GM08714 (cell line): Measurements from ENCODE around the gene ESPNL.

ENCODE experiments used
- H3K4me3 ChIP-seq: fragments of 200-500 bp; sonication (Bioruptor generic); 2 replicates; pipeline ENCODE4 v1.5.1; 2014; ENCODE audit warnings: mild to moderate bottlenecking, low read length, inconsistent platforms
- ZNF274 ChIP-seq: IDR thresholded peaks from 2 replicates; pipeline ENCODE4 v1.6.1; 2012; ENCODE audit warnings: mild to moderate bottlenecking, low read depth, low read length

Gene ESPNL

GRCh38 chr2:238140040-238140439 lies 39.9 kb downstream of the ESPNL start:
- H3K4me3 ChIP-seq, result no peak overlapping the region
- no peak for TF ChIP-seq ZNF274

DNA sequence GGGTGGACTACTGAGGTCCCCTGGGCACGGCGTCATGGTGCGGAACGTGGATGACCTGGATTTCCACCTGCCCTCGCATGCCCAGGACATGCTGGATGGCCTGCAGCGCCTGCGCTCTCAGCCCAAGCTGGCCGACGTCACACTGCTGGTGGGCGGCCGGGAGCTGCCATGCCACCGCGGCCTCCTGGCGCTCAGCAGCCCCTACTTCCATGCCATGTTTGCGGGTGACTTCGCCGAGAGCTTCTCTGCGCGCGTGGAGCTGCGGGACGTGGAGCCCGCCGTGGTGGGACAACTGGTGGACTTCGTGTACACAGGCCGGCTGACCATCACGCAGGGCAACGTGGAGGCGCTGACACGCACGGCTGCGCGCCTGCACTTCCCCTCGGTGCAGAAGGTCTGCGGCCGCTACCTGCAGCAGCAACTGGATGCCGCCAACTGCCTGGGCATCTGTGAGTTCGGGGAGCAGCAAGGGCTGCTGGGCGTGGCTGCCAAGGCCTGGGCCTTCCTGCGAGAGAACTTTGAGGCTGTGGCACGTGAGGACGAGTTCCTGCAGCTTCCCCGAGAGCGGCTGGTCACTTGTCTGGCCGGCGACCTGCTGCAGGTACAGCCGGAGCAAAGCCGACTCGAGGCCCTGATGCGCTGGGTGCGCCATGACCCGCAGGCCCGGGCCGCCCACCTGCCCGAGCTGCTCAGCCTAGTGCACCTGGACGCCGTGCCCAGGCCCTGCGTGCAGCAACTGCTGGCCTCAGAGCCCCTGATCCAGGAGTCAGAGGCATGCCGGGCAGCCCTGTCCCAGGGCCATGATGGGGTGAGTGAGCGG lies 40.8 kb downstream of the ESPNL start:
- H3K4me3 ChIP-seq, result no peak overlapping the region
- TF ChIP-seq ZNF274, result no peak

GRCh38 chr2:238141541-238142318 lies 41.6 kb downstream of the ESPNL start:
- no peak overlapping the region for H3K4me3 ChIP-seq
- TF ChIP-seq ZNF274, result no peak

DNA sequence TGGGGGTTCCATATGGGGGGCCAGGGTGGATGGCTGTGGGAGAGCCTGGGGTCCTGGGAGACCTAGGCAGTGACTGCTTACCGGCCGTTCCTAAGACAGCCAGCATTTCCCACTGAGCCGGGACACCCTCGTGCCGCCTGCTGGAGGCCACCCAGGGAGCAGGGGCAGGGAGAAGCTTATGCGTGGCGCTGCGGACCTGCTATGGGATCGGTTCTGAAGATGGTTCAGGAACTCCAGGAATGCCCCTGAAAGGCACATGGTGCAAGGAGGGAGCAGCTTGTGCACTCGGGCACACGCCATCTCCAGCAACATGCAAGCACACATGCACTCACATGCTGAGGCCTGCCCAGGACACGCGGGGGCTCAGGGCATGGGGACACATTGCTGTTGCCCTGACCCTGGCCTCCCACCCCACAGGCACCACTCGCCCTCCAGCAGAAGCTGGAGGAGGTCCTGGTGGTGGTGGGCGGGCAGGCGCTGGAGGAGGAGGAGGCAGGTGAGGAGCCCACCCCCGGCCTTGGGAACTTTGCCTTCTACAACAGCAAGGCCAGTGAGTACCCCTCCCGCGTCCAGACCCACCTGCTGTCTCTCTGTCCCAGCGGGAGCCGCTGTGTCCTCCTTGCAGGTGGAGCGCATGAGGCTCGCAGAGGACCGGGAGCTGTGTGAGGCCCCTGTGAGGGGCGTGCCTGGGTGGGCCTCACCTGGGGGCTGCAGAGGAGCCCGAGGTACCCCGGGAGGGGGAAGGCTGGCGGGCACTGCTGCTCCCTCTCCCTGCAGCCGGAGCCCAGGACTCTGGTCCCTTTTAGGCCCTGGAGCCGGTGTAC lies 42.5 kb downstream of the ESPNL start:
- no peak for TF ChIP-seq ZNF274
- no peak overlapping the region for H3K4me3 ChIP-seq

DNA sequence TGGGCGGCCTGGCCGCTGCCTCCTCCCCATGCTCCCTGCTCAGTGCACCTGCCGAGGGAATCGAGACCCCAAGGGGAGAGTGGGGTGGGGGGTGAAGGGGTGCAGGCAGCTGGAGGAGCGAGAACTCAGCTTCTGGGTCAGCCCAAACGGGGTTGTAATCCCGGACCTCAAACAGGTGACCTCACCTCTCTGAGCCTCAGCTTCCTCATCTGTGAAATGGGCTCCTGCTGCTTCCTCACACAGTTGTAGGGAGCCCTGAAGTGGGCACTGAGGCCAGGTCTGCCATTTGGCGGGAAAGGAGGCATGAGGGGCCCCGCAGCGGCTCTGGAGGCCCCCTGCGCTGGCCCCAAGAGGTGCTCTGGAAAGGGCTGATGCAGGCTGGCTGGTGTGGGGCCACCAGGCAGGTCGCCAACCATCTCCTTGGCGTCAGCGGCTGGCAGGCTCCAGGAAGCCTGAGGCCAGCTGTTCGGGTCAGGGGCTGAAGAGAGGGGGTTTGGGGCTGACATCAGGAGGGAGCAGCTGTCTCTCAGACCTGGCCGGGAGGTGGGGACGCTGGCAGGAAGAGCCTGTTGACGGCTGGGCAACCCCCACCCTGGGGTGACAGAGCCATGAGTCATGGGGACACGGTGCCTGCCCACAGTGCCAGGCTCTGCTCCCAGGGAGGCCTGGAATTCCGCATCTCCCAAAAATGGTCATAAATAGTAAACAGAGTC lies 43.3 kb downstream of the ESPNL start:
- H3K4me3 ChIP-seq, result no peak overlapping the region
- no peak for TF ChIP-seq ZNF274

DNA sequence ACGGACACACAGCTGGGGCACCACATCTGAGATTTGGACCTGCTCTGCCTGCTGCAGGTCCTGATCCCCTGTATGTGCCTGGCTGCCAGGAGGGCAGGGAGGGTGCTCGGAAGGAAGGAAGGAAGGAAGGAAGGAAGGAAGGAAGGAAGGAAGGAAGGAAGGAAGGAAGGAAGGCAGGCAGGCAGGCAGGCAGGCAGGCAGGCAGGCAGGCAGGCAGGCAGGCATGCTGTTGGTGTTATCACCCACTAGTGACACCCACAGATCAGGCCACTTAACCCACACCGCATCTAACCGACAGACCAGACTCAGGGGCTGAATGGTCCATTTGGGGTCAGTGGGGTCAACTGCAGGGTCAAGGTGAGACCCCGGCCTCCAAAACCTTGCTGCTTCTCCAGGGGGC lies 44.1 kb downstream of the ESPNL start:
- no peak for TF ChIP-seq ZNF274
- H3K4me3 ChIP-seq, result no peak overlapping the region

DNA sequence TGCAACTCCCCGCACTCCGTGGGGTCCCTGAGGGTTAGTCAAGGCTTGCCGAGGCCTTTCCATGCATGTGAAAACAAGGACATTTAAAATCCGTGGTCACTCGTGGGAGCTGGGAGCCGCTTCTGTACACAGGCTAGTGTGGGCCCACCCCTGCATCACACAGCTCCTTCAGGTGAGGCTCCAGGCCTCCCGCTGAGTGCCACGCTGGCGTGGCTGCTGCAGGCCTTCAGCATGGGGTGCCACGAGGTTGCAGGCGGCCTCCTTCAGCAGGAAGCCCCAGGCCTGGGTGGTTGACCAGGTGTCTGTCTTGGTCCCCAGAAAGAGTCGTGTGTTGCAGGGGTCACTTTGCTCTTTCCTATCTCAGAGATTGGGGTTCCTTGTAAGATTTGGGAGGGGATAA lies 44.9 kb downstream of the ESPNL start:
- no peak overlapping the region for H3K4me3 ChIP-seq
- no peak for TF ChIP-seq ZNF274

DNA sequence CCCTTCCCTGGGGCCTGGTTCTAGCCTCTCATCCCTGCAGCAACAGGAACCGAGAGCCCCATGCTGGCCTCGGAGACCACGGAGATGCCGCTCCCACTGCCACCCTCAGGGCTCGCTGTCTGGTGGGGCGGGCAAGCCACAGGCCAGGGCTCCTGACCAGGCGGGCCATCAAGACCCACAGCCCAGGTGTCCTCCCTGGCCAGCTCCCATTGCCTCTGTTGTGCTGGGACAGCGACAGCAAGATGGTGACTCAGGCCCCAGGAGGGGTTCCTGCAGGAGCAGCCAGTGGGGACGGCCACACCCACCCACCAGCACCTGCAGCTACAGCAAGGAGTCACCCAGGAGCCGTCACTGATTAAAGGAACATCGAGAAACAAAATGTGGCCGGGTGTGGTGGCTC lies 45.7 kb downstream of the ESPNL start:
- TF ChIP-seq ZNF274, result no peak

DNA sequence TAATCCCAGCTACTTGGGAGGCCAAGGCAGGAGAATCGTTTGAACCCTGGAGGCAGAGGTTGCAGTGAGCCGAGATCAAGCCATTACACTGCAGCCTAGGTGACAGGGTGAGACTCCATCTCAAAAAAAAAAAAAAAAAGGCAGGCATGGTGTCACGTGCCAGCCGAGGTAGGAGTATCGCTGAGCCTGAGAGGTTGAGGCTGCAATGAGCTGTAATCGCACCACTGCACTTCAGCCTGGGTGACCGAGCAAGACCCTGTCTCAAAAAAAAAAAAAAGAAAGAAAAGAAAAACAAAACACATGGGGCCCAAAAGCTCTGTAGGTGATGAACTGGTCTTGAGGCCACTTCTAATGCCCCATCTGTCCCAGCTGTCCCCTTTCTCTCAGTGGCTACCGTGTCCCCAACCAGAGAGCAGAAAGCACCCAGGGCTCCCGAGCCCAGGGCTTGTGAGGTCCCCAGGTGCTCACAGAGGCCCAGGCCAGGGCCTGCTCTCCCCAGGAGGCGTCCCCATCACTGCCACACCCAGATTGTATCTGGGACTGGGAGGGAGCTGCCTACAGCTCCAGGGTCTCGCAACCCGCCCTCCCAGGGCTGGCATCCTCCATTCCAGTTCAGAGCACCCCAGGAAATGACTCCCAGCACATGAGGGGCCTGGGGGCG lies 46.9 kb downstream of the ESPNL start:
- H3K4me3 ChIP-seq, result no peak overlapping the region
- TF ChIP-seq ZNF274, result no peak

More for the DNA sequence above, 45.7 kb downstream of the ESPNL start:
- H3K4me3 ChIP-seq, result no peak overlapping the region

- no peak overlapping the region for H3K4me3 ChIP-seq
- TF ChIP-seq ZNF274, result no peak
Measured at GRCh38 chr2:238148981-238149380, 48.8 kb downstream of the ESPNL start.

DNA sequence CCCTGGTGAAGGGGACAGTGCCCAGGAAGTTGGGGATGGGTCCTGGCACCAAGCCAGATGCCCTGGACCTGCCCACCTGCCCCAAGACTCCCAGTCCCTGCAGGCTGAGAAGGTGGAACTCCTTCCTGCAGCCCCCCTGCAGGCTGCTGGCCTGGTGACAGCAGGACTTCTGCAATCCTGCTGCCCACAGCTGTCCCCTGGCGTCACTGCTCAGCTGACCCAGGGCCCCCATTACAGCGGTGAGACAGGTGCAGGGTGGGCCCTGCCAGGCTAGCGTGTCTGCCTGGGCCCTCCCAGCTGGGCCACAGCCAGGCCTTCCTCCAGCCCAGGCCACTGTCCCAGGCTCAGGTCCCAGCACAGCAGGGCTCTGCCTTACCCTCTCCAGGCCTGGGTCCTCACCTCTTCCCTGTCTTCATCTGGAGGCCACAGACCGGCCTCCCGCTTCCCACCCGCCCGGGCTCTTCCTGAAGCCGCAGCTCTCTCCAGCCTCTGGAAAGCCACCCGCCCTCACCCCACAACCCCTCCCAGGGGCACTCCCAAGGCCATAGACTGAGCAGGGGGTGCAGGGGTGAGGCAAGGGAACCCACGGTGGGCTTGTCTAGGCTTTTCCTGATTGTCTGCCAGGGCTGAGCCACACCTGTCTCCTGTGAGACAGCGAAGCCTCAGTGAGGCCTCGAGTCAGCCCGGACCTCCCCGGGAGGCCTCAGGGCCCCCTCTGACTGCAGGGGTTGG lies 49.9 kb downstream of the ESPNL start:
- TF ChIP-seq ZNF274, result no peak
- H3K4me3 ChIP-seq, result no peak overlapping the region

DNA sequence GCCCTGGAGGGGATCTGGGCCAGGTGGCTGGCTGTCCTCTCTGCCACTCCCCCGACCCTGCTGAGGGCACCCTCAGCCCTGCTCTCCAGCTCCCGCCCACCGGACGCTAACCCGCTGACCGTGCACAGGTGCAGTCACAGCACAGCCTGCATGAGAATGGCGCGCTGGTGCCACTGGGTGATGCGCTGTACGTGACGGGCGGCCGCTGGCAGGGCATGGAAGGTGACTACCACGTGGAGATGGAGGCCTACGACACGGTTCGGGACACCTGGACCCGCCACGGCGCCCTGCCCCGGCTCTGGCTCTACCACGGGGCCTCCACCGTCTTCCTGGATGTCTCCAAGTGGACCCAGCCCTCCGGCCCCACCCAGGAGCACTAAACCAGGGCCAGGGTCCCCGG lies 50.5 kb downstream of the ESPNL start:
- no peak for TF ChIP-seq ZNF274

GRCh38 chr2:238151205-238151604 lies 51.1 kb downstream of the ESPNL start:
- no peak overlapping the region for H3K4me3 ChIP-seq
- TF ChIP-seq ZNF274, result no peak

More for the DNA sequence above, 50.5 kb downstream of the ESPNL start:
- H3K4me3 ChIP-seq, result no peak overlapping the region
